ENCODE measurements around the gene CIC. TPM values are rescaled to one million over a fixed set of nuclear protein-coding genes. Genes with fewer than 3 reads are reported as not detected.

The CIC gene
- total and polyA plus RNA-seq, 2 of the 13 experiments (the other 11 are each of a cell fraction or from before 2014, with no cell fraction given): 5.9 to 8.0 TPM

GRCh38 chr19:42283188-42284065 lies 14.4 kb downstream of the CIC start (continued):
- TF ChIP-seq, protein P1, sequence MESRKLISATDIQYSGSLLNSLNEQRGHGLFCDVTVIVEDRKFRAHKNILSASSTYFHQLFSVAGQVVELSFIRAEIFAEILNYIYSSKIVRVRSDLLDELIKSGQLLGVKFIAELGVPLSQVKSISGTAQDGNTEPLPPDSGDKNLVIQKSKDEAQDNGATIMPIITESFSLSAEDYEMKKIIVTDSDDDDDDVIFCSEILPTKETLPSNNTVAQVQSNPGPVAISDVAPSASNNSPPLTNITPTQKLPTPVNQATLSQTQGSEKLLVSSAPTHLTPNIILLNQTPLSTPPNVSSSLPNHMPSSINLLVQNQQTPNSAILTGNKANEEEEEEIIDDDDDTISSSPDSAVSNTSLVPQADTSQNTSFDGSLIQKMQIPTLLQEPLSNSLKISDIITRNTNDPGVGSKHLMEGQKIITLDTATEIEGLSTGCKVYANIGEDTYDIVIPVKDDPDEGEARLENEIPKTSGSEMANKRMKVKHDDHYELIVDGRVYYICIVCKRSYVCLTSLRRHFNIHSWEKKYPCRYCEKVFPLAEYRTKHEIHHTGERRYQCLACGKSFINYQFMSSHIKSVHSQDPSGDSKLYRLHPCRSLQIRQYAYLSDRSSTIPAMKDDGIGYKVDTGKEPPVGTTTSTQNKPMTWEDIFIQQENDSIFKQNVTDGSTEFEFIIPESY (CRISPR knock-in tag; IDR thresholded peaks at IDR 0.05): no peak
- TF ChIP-seq ZNF672 (CRISPR knock-in tag; IDR thresholded peaks at IDR 0.05) (no peak), ZNF773 (CRISPR knock-in tag; IDR thresholded peaks at IDR 0.05; ENCODE audit: borderline replicate concordance) (no peak), THAP8 (CRISPR knock-in tag; IDR thresholded peaks at IDR 0.05; ENCODE audit: borderline replicate concordance) (no peak), ELF1 (CRISPR knock-in tag; IDR thresholded peaks at IDR 0.05) (no peak), ATAD3A (CRISPR knock-in tag; IDR thresholded peaks at IDR 0.05) (no peak), ZNF788 (CRISPR knock-in tag; IDR thresholded peaks at IDR 0.05; ENCODE audit: borderline replicate concordance) (0 out of 2 replicates have a peak, but pooled peaks have one; percentile 55), PLRG1 (conservative IDR thresholded peaks at IDR 0.05) (no peak), BHLHE40 (IDR thresholded peaks at IDR 0.05; ENCODE audit: low read length) (no peak), ZSCAN21 (CRISPR knock-in tag; IDR thresholded peaks at IDR 0.05; ENCODE audit: borderline replicate concordance) (no peak), PCBP1 (IDR thresholded peaks at IDR 0.05; ENCODE audit: borderline replicate concordance, low read depth, low read length) (no peak), SIN3A (IDR thresholded peaks at IDR 0.05; ENCODE audit: borderline replicate concordance, low read depth, low read length) (no peak; the same call in 1 of the 2 replicates), SMC3 (IDR thresholded peaks at IDR 0.05; ENCODE audit: low read length) (no peak), MEIS1 (CRISPR knock-in tag; IDR thresholded peaks at IDR 0.05; ENCODE audit: borderline replicate concordance) (peak; percentile 86; the same call in 1 of the 2 replicates), HOXA3 (CRISPR knock-in tag; IDR thresholded peaks at IDR 0.05) (no peak; the same call in 1 of the 2 replicates), SP140L (CRISPR knock-in tag; IDR thresholded peaks at IDR 0.05; ENCODE audit: borderline replicate concordance) (no peak)
- TF ChIP-seq, protein P2, sequence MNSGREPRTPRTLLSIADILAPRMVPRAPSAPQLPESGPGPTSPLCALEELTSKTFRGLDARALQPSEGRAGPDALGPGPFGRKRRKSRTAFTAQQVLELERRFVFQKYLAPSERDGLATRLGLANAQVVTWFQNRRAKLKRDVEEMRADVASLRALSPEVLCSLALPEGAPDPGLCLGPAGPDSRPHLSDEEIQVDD (CRISPR knock-in tag; IDR thresholded peaks at IDR 0.05; ENCODE audit: borderline replicate concordance): no peak
- TF ChIP-seq, protein P3, sequence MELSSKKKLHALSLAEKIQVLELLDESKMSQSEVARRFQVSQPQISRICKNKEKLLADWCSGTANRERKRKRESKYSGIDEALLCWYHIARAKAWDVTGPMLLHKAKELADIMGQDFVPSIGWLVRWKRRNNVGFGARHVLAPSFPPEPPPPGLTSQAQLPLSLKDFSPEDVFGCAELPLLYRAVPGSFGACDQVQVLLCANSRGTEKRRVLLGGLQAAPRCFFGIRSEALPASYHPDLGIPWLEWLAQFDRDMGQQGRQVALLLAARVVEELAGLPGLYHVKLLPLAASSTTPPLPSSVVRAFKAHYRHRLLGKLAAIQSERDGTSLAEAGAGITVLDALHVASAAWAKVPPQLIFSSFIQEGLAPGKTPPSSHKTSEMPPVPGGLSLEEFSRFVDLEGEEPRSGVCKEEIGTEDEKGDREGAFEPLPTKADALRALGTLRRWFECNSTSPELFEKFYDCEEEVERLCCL (CRISPR knock-in tag; IDR thresholded peaks at IDR 0.05; ENCODE audit: borderline replicate concordance): no peak
- TF ChIP-seq, protein P4, sequence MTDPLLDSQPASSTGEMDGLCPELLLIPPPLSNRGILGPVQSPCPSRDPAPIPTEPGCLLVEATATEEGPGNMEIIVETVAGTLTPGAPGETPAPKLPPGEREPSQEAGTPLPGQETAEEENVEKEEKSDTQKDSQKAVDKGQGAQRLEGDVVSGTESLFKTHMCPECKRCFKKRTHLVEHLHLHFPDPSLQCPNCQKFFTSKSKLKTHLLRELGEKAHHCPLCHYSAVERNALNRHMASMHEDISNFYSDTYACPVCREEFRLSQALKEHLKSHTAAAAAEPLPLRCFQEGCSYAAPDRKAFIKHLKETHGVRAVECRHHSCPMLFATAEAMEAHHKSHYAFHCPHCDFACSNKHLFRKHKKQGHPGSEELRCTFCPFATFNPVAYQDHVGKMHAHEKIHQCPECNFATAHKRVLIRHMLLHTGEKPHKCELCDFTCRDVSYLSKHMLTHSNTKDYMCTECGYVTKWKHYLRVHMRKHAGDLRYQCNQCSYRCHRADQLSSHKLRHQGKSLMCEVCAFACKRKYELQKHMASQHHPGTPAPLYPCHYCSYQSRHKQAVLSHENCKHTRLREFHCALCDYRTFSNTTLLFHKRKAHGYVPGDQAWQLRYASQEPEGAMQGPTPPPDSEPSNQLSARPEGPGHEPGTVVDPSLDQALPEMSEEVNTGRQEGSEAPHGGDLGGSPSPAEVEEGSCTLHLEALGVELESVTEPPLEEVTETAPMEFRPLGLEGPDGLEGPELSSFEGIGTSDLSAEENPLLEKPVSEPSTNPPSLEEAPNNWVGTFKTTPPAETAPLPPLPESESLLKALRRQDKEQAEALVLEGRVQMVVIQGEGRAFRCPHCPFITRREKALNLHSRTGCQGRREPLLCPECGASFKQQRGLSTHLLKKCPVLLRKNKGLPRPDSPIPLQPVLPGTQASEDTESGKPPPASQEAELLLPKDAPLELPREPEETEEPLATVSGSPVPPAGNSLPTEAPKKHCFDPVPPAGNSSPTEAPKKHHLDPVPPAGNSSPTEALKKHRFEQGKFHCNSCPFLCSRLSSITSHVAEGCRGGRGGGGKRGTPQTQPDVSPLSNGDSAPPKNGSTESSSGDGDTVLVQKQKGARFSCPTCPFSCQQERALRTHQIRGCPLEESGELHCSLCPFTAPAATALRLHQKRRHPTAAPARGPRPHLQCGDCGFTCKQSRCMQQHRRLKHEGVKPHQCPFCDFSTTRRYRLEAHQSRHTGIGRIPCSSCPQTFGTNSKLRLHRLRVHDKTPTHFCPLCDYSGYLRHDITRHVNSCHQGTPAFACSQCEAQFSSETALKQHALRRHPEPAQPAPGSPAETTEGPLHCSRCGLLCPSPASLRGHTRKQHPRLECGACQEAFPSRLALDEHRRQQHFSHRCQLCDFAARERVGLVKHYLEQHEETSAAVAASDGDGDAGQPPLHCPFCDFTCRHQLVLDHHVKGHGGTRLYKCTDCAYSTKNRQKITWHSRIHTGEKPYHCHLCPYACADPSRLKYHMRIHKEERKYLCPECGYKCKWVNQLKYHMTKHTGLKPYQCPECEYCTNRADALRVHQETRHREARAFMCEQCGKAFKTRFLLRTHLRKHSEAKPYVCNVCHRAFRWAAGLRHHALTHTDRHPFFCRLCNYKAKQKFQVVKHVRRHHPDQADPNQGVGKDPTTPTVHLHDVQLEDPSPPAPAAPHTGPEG (CRISPR knock-in tag; IDR thresholded peaks at IDR 0.05): no peak
